ENCODE results near the gene ABCB8. TPM values are rescaled to one million over a fixed set of nuclear protein-coding genes. Genes with fewer than 3 reads are reported as not detected.
"Not testable (repeated sequence)": the region's sequence is repeated elsewhere in the genome, so short reads cannot be mapped to it uniquely, and the experiment has no call there.

Gene ABCB8
- polyA plus RNA-seq, 12 donors, result 12.2 to 33.6 (median 18.1) TPM; not detected in 1

DNA sequence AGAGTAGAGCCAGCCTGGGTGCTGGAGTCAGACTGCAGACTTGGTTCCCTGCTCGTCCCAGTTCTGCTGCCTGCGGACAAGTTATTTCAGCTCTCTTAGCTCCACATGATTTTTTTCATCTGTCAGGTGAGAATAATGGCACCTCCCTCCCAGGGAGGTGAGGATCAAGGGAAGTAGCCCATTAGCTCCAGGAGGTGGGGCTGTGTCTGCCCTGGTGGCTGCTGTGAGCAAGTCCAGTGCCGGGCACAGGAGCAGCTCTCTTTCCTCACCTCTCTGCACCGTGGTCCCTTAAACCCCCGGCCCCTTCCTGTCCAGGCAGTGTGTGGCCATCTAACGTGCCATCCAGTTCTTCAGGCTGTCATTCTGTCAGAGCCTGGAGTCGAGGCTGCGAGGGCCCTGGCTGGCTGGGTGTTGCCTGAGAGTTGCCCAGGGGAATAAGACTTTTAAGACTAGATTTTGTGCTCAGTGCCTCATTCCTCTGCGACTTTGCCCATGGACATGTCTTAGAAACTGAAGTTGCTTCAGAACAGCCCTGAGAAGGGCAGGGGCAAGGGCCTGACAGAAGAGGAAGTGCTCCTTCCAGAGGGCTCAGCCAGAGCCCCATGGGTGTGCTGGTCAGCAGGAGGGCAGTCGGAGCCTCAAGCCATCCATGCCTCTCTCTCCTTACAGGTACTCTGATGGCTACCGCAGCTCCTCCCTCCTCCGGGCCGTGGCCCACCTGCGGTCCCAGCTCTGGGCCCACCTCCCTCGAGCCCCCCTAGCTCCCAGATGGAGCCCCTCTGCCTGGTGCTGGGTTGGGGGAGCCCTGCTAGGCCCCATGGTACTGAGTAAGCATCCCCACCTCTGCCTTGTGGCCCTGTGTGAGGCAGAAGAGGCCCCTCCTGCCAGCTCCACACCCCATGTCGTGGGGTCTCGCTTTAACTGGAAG lies 5.0 kb downstream of the ABCB8 start:
- DNase-seq, result no peak

DNA sequence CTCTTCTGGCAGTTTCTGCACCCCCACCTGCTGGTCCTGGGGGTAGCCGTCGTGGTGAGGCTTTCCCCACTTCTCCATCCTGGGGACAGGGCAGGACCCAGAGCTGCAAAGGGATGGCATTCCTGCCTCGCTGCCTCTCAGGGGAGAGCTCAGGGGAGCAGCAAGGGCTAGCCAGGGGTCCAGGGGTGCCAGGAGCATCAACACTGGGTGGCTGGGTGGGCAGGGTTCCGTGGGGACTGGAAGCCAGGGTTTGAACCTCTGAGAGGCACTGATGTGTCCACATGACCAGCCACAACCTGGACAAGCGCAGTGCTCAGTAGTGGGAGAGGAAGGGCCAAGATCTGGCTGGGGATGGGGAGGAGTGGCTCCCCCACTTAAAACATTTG lies 5.6 kb downstream of the ABCB8 start:
- no peak for DNase-seq

DNA sequence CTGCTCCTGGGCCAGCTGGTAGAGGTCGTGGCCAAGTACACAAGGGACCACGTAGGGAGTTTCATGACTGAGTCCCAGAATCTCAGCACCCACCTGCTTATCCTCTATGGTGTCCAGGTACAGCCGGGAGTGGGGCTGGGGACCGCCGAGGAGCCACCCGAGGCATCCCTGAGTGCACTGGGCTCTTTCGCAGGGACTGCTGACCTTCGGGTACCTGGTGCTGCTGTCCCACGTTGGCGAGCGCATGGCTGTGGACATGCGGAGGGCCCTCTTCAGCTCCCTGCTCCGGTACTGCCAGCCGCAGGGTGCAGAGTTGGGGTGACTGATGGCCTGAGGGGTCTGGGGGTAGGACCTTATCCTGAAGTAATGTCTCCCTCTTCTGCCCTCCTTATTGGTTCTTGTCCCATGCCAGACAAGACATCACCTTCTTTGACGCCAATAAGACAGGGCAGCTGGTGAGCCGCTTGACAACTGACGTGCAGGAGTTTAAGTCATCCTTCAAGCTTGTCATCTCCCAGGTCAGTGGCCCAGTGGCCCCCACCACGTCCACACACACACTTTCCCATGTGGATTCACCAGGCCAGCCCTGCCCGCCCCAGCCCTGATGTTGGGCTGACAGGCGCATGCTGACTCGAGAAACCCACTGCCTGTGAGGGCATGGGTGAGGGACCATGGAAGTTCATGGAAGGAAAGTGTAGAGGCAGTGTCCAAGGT lies 6.2 kb downstream of the ABCB8 start:
- DNase-seq, result no peak

DNA sequence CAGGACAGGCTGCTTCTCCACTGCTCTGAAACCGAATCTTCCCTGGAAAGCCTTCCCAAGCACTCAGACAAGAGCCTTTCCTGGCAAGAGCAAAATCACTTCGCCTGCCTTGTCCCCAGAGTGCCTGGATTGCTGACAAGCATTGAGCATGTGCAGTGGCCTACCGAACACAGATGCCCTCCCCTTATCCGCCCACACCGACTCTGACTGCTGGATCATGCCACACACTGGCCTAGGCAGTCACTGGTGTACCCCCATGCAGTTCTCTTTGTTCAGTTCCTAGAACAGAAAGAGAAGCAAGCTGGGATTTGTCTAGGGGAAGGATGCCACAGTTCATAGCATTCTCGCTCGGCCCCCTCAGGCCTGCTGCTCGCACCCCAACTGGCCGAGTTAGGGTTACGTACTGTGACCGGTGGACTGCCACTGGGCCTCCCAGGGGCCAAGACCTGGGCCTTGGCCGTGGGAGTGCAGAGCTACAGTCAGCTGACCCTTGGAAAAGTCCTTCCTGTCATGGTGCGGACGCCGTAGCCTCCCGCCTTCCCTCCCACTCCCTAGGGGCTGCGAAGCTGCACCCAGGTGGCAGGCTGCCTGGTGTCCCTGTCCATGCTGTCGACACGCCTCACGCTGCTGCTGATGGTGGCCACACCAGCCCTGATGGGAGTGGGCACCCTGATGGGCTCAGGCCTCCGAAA lies 6.9 kb downstream of the ABCB8 start:
- DNase-seq, result no peak

DNA sequence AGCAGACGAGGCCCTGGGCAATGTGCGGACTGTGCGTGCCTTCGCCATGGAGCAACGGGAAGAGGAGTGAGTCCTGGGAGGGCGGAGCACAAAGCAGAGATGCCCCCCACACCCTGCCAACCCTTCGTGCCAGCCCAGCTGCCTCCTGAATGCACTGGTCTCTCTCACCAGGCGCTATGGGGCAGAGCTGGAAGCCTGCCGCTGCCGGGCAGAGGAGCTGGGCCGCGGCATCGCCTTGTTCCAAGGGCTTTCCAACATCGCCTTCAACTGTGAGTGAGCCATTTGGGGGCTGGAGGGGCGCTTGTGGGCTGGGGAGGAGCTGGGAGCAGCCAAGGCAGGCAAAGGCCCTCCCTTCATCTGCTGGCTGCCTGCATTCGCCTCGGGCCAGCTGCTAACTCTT lies 7.7 kb downstream of the ABCB8 start:
- DNase-seq, result no peak

DNA sequence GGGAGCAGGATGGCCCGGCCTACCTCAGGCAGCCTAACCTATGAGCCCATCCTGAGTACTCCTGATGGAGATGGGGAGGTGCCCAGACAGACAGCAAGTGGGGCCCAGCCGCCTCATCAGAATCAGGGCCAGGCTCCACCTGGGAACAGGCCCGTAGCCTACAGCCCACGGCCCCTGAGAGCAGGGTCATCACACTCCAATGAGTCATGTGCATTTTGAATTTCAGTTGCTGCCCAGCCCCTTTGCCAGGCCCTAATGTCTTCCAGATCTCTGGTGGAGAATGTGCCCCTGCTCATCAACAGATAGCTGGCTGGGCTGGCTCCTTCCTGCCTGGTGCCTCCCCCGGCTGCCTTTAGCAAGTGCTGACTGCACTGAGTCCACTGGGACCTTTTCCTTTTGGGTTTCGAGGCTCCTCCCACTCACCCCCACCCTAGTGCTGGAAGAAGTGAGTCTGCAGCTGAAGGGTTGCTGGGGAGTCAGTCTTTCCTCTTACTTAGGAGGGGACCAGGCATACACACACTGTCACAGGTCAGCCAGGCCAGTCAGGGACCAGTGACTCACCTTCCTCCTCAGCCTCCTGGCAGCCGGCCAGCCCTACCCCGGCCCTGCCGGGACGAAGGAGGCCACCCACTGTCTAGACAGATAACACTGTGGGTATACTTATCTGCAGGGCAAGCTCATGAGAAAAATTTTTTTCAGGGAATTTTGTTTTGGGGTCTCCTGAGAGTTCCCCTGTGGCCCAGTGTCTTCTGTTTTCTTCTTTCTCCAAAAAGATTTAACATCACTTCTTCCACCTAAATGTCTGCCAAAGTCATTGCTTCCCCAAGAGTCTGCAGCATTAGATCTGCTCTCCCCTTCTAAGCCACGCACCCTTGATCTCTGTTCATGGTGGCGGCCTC lies 10.9 kb downstream of the ABCB8 start:
- no peak for DNase-seq

DNA sequence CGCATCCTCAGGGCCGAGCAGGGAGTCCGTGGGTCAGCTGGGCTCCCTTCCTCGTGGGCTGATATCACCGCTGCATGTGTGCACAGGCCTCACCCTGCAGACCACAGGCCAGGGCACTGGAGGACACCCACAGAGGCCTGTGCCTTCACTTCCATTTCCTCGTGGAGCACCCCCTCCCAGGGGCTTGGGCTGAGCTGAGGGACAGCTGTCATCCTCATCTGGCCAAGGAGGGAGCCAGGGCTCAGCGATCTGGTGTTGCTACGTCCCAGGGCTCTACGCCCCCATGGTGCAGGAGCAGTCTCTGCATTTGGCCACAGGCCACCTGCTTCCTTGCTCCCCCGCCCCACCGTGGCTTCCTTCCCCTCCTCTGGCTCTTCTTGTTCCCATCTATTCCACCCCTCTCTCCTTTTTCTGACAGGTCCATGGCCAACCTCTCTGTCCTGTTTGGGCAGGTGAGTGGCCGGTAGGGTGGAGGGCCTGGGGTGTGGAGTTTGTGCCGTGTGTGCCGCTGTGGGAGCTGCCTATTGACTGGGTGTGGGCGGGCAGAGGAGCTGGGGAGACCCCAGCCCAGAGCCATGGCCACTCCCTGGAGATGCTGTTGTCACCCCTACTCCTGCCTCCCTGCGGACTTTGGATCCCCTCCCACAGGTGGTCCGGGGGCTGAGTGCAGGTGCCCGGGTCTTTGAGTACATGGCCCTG lies 11.7 kb downstream of the ABCB8 start:
- DNase-seq, result no peak

DNA sequence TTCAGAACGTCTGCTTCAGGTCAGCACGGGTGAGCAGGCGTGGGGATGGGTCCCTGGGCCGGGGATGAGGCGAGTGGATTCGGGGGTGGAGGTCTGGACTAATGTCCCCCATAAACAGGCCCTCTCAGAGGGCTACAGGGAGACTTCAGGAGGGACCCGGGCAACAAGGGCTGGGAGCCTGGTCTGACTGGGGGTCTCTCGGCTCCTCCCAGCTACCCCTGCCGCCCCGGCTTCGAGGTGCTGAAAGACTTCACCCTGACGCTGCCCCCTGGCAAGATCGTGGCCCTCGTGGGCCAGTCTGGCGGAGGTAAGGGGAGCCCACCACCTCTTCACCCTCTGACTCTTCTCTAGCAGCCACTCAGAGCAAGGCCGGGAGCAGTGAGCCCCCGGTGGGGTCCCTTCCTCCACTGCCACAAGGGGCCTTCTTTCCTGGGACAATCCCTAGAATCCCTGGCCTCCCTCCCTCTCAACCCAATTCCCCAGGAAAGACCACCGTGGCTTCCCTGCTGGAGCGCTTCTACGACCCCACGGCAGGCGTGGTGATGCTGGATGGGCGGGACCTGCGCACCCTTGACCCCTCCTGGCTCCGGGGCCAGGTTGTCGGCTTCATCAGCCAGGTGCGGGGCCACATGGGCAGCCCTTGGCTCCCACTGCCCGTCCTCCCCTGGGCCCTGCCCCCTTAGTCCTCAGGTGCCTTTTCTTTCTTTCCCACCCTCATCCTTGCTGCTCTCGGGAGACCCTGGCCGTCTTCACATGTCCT lies 12.5 kb downstream of the ABCB8 start:
- DNase-seq, result no peak

DNA sequence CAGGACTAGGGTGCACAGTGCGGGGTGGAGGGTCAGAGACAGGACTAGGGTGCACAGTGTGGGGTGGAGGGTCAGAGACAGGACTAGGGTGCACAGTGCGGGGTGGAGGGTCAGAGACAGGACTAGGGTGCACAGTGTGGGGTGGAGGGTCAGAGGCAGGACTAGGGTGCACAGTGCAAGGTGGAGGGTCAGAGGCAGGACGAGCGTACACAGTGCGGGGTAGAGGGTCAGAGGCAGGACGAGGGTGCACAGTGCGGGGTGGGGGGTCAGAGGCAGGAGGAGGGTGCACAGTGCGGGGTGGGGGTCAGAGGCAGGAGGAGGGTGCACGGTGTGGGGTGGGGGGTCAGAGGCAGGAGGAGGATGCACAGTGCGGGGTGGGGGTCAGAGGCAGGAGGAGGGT lies 15.2 kb downstream of the ABCB8 start:
- DNase-seq, result not testable (repeated sequence)

DNA sequence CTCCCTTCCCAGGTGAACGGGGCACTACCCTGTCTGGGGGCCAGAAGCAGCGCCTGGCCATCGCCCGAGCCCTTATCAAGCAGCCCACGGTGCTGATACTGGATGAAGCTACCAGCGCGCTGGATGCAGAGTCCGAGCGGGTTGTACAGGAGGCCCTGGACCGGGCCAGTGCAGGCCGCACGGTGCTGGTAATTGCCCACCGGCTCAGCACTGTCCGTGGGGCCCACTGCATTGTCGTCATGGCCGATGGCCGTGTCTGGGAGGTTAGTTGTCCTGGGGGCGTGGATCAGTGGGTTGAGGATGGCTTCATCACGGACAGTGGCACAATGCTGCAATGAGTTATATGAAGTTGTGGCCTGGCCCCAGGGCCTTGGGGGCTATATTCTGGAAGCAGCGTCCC lies 15.7 kb downstream of the ABCB8 start:
- no peak for DNase-seq

DNA sequence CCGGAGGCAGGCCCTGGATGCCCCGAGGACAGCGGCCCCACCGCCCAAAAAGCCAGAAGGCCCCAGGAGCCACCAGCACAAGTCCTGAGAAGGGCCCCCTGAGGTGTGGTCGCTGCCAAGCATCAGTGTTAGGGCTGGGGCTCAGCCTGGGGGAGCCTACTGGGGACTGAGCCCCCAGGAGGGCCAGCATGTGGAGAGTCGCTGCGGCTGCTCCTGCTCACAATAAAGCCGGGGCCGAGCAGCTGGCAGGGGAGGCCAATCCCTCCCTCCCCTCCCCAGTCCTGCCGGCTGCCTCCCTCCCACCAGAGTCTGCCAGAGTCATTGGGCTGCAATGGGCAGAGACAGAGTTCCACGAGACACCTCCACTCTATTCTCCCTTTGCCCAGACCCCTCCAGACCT lies 17.0 kb downstream of the ABCB8 start:
- DNase-seq, result no peak

DNA sequence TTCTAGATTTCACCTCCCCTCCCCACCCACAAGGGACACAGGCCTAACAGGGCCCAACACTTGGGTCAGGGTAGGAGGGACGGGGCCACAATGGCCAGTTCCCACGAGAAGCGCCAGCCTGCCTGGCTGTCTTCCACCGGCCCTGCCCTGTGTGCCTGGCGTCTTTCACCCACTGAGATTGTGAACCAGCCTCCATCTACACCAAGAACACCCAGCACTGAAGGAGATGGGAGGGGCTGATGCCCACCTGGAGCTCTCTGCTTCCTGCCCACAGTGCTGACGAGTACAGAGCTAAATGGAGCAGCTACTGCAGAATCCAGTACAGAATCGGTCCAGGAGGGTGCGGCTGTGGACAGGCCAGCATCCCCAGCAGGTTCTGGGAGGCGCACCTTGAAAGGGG lies 17.7 kb downstream of the ABCB8 start:
- DNase-seq, result no peak

DNA sequence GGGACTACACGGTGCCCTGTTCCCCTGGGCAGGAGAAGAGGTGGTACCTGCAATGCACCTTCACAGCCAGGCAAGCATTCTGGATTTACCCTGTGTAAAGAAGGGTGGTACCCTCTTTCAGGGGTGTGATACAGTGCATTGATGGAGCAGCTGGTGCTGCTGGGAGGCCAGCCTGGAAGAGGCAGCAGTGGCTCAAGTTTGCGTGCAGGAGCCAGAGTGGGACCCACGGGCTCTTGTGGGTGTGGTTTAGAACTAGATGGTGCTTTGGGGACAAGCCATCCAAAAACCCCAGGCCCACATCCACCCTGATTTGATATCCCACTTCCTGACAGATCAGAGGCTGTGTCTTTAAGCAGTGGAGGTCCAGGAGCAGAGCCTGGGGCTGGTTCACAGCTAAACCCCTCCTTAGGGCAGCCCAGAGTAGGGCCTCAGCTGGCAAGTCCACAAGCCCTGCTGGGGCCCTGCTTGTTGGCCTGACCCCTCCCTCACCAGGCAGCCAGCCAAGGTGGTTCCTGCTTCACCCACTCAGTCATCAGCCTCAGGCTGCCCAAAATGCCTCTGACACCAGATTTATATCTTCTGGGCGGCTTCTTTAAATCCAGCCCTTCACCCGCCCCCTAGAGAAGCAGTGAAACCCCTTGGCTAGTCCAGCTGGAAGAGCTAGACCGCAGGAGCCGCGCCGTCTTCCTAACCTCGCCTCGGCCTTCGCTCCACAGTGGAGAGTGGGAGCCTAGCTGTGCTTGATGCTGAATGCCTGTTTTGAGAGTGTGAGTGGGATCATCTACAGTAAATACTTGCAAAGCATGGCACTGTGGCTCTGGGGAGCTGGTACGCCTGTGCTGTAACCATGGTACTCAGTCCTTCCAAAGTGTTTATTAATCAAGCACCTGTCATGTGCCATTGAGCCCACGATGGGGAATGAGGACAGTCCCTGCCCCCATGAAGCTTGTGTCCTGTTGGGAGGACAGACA lies 18.6 kb downstream of the ABCB8 start:
- no peak for DNase-seq

DNA sequence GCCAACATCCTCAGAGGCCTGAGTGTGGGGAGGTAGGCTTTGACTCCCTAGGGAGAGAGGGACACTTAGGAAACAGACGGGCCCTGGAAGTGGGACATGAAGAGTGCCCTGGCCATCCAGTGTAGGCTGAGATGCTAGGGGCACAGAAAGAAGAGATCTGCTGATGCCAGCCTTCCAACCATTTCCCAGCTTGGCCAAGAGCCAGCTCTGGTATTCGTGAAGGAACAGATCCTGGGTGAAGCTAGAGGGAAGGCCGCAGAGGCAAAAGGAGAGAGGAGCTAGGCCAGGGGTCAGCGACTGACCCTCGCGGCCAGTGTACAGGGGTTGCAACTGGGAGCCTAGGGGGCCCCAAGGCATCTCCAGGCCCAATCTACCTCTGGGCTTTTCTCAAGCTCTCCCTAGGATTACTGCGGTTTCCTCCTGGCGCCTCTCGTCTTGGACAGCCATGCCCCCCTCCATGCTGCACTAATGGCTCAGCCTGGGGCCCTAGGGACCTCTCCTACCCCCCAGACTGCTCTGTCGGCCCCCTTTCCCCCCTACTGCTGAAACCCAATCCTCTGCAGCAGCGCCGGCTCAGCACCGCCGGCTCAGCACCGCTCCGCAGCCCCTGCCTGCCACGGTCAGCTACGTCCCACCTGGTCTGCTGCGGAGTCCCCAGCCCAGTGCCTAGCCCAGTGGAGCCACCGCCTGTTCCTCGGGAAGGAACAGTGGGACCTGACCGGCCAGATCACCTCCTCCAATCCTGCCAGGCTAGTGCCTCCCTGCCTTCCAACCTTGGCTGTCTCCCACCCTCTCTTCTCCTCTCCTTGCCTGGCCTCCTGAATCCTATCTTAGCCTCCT lies 19.9 kb downstream of the ABCB8 start, which contains the start of gene ASIC3:
Gene ASIC3 (plus strand): TSS at position 556 of the 840 bp plus-strand sequence. CDS start 355 bp downstream, outside the sequence.
- no peak for DNase-seq

DNA sequence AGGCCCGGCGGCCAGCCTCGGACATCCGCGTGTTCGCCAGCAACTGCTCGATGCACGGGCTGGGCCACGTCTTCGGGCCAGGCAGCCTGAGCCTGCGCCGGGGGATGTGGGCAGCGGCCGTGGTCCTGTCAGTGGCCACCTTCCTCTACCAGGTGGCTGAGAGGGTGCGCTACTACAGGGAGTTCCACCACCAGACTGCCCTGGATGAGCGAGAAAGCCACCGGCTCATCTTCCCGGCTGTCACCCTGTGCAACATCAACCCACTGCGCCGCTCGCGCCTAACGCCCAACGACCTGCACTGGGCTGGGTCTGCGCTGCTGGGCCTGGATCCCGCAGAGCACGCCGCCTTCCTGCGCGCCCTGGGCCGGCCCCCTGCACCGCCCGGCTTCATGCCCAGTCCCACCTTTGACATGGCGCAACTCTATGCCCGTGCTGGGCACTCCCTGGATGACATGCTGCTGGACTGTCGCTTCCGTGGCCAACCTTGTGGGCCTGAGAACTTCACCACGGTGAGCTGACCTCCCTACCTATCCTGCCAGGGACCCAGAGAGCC lies 20.7 kb downstream of the ABCB8 start:
- no peak for DNase-seq

DNA sequence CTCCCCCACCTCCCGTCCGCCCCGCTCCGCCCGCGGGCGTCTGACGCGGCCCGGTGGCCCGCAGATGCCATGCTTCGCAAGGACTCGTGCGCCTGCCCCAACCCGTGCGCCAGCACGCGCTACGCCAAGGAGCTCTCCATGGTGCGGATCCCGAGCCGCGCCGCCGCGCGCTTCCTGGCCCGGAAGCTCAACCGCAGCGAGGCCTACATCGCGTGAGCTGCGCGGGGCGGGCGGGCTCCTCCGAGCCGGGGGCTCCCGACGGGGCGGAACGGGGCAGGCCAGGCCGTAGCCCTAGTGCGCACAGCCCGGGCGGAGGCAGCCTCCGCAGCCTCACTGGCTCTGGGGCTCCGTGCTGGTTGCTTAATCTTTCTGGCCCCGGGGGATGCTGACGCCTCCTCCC lies 22.9 kb downstream of the ABCB8 start:
- DNase-seq, result peak; percentile 74

DNA sequence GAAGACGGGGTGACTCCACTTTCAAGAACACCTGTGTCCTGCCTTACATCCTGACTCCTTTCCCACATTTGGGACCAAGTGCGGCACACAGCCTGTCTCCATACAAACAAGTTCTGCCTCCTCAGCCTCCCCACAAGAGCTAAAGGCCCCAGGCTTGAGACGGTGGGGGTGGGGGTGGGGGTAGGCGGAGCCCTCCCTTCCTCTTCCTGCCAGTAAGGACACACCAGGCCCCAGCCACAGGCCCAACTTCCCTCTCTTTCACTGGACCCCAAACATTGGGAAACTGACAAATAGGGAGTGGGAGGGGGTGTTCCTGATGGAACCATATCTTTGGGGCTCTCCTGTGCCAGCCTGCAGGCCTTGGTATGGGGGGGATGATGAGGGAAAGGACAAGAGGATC lies 24.8 kb downstream of the ABCB8 start:
- DNase-seq, result no peak
